ENCODE measurements around the gene HS3ST4.
"Not testable (repeated sequence)": the region's sequence is repeated elsewhere in the genome, so short reads cannot be mapped to it uniquely, and the experiment has no call there.

The HS3ST4 gene

DNA sequence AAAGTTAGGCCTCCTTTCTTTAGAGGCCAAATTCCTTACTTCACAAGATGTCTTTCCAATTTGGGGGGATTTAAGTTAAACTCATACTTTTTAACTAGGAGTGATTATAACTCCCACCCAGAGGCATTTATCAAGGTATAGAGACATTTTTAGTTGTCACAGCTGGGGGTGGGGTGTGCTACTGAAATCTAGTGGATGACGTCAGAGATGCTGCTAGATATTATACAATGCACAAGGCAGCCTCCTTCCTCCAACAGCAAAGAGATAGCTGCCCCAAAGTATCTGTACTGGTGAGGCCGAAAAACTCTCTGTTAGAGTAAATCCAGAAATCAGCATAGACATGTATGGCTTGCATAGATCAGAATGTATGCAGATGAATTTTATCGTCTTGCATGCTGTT, 324.0 kb downstream of the HS3ST4 start:
- DNase-seq, result no peak

DNA sequence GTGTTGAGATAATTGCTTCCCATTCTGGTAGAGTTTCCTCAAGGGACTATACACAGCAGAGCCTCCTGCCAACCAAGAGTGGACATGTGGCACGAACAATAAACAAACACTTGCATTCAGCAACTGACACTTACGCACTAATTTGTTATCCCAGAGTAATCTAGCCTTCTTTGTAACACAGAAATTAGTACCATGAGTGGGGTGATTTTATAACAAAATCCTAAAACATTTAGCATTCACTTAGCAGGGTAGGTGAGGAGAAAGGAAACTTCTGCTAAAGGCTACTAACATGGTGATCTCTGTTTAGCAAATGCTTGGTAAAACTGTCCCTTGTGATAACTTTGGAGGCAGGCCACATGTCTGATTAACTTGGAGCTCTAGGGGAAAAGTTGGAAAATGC, 325.2 kb downstream of the HS3ST4 start:
- no peak for DNase-seq

DNA sequence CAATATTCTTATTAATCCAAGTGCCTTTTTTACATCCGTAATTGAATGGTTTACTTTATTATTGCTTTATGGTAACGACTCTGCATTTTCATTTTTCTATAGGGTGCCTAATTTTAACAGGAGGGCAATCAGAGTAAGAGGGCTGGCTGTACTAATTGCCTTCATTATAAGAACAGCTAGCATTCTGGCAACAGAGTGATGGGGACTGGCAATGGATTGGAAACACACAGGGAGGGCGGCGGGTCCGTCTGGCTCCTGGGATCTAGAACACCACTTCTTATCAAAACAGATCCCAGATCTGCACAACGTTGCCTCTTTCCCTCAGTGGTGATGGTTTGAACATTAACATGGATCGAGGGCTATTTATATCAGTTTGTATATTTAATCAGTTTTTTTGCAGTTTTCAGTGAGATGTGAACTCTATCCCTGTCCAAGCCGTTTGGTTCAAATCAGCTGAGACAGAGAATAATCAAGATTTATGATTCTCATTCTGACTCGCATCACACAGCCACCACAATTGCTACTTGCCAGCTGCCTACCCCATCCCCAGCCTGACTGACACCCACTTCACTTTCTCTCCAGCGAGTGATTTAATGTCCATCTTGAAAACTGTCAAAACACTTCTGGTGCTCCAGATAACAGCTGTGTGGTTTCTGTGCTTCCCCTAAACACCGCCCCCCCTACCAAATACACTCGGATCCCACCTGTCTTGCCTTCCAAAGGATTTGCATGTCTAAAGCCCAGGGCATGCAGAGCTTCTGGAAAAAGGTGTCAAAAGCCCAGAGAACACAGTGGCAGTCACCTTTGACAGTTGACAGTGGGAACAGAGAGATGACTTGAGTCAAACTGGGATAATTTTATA, 327.9 kb downstream of the HS3ST4 start:
- DNase-seq, result no peak

- no peak for DNase-seq
Observed at GRCh38 chr16:26026709-26027450, 335.1 kb downstream of the HS3ST4 start.

DNA sequence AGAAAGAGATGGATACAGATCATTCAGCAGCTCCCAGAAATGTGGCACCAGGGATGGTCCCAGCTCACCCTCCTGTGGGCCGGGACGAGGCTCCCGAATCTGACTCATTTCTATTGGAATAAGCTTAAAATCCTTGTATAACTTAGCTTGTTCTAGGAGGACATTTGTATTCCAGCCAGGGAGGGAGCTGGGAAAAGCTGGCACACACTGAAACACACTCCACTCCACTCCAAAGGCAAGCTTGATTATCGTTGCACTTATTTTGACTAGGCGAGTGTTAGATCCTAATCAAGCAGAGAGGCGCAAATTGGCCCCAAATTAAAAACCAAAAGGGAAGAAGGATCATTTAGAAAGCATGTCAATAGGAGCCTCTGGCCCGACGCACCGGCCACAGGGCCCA, 339.5 kb downstream of the HS3ST4 start:
- no peak for DNase-seq

DNA sequence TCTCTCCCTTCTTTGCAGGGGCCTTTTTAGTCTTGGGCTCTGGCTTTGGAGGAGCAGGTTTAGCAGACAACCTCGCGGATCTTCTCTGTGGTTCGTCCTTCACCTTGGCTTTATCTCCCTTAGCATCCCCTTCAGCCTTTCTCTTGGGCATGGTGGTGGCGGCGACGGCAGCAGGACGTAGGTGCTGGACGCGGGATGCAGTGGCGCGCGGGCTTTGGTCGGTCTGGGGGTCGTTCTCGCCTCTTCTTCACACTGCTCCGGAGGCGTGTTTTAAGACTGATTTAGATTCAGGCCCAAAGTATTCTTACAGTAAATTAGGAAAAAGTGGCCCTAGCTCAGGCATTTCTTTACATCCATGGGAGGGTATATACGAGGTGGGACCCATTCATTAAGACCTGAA, 340.9 kb downstream of the HS3ST4 start:
- not testable (repeated sequence) for DNase-seq

DNA sequence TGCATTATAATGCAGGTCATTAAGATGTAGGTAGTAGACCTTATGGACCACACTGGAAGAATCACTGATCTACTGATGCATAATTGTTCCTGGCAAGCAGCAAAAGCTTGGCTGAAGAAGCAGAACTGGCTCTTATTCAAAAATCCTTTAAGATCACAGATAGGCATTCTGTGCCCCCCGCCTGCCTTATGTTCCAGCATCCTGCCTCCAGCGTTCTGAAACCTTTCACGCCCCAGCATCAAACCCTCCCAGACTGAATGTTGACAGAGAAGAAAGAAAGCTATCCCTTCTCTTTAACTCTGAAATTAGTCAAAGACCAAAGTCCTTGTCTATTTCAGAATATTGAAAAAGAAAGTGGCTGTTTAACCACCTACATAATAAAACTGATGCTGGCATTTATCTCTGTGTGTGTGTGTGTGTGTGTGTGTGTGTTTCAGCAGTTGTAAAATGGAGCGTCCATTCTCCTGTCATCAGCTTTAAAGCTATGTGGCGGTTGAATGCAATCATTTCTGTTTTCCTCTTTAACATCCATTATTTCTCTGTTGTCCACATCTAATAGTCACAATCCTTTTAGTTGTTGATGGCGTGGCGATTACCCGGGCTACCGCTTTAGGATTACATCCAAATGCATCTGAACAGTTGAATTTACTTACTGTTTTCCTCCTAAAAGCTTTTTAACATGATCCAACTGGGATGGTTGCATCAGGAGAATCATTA, 350.4 kb downstream of the HS3ST4 start:
- no peak for DNase-seq

DNA sequence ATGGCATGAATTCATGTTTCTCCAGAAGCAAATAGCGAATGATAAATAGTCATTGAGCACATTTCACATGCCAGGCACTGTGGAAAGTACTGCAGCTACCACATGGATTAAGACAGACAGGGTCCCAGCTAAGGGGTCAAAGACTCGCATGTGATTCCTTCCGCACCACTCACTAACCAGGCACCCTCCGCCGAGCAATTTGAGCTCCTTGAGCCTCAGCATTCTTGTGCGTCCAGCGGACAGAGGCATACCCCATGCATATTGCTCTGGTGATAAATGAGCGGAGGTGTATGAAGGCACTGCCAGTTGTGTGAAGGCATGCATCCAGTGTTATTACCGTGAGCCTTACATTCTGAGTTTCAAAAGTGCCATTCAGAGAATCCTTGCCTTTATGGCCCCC, 358.7 kb downstream of the HS3ST4 start:
- DNase-seq, result no peak

DNA sequence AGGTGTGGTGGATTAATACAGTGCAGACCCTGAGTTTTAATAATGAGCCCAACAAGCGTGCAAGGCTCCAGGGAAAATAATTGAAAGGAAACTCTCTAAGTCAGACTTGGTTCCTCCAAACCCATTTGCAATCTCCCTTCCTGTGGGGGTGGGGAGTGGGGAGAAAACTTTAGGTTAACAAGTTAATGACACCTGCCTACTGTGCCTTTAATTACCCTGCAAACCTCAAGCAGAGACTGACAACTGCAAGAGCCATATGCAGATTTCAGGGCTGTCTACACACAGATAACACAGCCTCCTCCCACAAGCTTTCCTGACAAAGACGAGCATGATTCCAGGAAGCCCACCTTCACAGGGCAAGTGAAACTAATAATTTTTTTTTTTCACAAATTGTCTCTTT, 359.3 kb downstream of the HS3ST4 start:
- no peak for DNase-seq

DNA sequence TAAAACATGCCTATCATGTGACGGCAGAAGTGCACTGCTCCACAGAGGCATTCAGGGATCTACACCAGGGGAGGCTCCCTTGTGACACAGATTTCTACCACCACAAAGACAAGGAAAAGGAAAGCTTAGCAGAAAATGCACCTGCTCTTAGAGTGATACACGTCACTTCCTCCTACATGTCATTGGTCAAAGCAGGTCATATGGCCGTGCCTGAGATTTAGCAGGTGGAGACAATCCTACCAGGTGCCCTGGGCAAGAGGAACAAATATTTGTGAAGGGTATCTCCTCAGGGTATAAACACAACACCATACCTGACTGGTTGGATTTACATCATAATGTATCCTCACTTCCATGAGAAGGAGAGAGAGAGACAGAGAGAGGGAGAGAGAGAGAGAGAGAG, 362.1 kb downstream of the HS3ST4 start:
- no peak for DNase-seq

GRCh38 chr16:26058326-26058725, 366.6 kb downstream of the HS3ST4 start:
- DNase-seq, result no peak

DNA sequence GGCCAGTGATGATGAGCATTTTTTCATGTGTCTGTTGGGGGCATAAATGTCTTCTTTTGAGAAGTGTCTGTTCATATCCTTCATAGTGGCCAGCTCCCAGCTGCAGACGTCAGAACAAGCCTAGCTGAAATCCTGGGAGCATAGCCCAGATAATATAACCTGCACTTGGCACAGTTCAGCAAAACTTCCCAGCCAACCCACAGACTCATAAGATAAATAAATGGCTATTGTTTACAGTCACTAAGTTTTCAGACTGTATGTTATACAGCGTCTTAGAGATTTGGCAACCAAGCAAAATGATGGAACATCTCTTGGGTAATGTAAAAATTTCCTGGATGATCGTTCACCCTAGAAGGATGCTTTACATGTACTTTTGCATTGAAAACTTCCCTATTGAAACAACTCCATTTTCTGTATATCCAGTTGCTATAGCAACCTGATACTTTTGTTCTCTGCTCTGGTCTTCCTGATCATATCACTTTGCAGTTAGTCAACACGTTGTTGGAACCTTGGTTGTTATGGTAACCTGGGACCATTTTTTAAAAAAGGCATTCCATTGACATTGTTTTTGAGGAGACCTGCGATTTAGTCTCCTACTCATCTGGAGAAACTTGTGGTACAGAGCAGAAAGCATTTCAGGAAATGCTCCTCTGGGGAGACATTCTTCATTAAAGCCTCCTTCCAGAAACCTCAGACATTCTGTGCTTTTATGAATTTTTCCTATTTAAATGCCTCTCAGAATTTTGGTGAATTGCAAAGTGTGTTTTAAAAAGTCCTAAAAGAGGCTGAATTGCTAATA, 378.7 kb downstream of the HS3ST4 start:
- no peak for DNase-seq

GRCh38 chr16:26071101-26071866, 379.5 kb downstream of the HS3ST4 start:
- DNase-seq, result no peak

- no peak for DNase-seq
Observed at GRCh38 chr16:26078716-26079355, 387.1 kb downstream of the HS3ST4 start.

GRCh38 chr16:26087091-26087490, 395.3 kb downstream of the HS3ST4 start:
- DNase-seq, result no peak

DNA sequence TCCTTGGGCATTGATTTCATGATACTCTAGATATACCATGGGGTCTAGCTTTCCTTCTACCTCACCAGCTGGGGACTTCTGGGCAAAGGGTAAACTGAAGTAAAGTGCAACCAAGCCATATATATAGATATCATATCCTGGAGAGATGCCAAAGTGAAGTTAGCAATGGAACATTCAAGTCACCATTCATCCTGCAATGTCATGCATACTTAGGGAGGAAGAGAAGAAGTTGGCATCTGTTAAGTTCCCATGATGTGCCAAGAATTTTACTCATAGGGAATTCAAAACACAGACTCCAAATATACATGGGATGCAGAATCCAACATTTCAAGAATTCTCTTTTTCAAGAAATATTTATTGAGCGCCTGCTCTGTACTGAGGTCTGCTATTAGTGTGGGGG, 399.8 kb downstream of the HS3ST4 start:
- no peak for DNase-seq

- DNase-seq, result not testable (repeated sequence)
Observed at GRCh38 chr16:26098206-26098605, 406.4 kb downstream of the HS3ST4 start.

DNA sequence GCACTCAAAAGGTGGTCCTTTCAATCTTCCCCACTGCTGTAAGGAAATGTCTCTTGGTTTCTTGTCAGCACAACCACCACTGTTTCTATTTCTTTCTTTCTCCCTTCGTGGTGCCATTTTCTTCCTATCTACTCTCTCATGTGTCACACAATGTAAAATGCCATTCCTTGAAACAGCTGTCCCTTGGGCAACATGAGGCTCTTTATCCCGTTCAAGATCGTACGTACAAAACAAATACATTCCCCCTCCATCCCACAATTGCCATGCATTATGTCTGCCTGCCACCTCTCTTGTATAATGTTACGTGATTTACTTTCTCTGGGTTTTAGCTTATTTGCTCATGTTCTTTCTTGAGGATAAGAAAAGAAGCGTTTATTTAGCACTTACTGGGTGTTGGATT, 410.6 kb downstream of the HS3ST4 start:
- DNase-seq, result no peak

GRCh38 chr16:26108836-26109505, 417.2 kb downstream of the HS3ST4 start:
- no peak for DNase-seq

- no peak for DNase-seq
Observed at GRCh38 chr16:26111900-26112299, 420.1 kb downstream of the HS3ST4 start.

DNA sequence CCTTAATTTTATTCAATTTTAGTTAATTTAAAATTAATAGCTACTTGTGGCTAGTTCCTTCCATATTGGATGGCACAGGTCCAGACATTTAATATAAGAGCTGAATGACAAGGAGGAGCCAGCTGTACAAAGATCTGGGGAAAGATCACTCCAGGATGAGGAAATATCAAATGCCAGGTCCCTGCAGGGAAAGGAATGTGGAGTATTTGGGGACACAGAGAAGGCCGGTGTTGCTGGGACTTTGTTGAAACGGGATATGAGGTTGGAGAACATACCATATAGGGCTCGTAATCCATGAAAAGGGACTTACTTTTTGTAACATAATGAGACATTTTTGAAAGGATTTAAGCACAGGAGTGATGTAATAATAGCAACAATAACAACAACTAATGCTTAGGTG, 426.8 kb downstream of the HS3ST4 start:
- DNase-seq, result no peak

Measured in NCI-H524 (cell line).